ENCODE measurements around the gene KIF26A.

Gene KIF26A

GRCh38 chr14:104135904-104136471 is 2.4 kb upstream of the KIF26A start:
- DNase-seq (ENCODE audit: low spot score in 2 of 2) = no peak
- in situ Hi-C loops (cut with MboI; ENCODE audit: low sequenced_read_pairs) = no loop called here
- Histone ChIP-seq H3K4me3 (peak overlapping the region; percentile 14), H3K4me1 (peaks cover 9% of the 10 kb centered on the region), H3K9me3 (no peaks in the 10 kb centered on the region), H3K27me3 (ENCODE audit: low read depth) (peaks cover 32% of the 10 kb centered on the region), H3K36me3 (replicated peaks) (no peaks in the 10 kb centered on the region)

GRCh38 chr14:104136472-104137296 is 1.7 kb upstream of the KIF26A start:
- peaks cover 9% of the 10 kb centered on the region for H3K4me1 ChIP-seq
- H3K4me3 ChIP-seq = peak overlapping the region; percentile 14
- H3K27me3 ChIP-seq (ENCODE audit: low read depth) = peaks cover 32% of the 10 kb centered on the region
- in situ Hi-C loops (cut with MboI; ENCODE audit: low sequenced_read_pairs) = no loop called here
- no peaks in the 10 kb centered on the region for H3K9me3 ChIP-seq
- no peak for DNase-seq (ENCODE audit: low spot score in 2 of 2)
- no peaks in the 10 kb centered on the region for H3K36me3 ChIP-seq (replicated peaks)

- Histone ChIP-seq H3K27me3 (ENCODE audit: low read depth) (peaks cover 32% of the 10 kb centered on the region), H3K4me3 (peak overlapping the region; percentile 55), H3K4me1 (peaks cover 9% of the 10 kb centered on the region), H3K36me3 (replicated peaks) (no peaks in the 10 kb centered on the region), H3K9me3 (no peaks in the 10 kb centered on the region)
- peak; percentile 49 to 80 for DNase-seq (ENCODE audit: low spot score in 2 of 2)
- in situ Hi-C loops (cut with MboI; ENCODE audit: low sequenced_read_pairs) = no loop called here
These were observed 890 bp upstream of the KIF26A start for GRCh38 chr14:104137297-104138097.

GRCh38 chr14:104138718-104139459 is 502 bp downstream of the KIF26A start:
- peak overlapping the region; percentile 55 for H3K4me3 ChIP-seq
- no peaks in the 10 kb centered on the region for H3K9me3 ChIP-seq
- H3K36me3 ChIP-seq (replicated peaks) = no peaks in the 10 kb centered on the region
- peaks cover 9% of the 10 kb centered on the region for H3K4me1 ChIP-seq
- in situ Hi-C loops (cut with MboI; ENCODE audit: low sequenced_read_pairs) = no loop called here
- DNase-seq (ENCODE audit: low spot score in 2 of 2) = peak in 1 of 2 experiments; percentile 32
- H3K27me3 ChIP-seq (ENCODE audit: low read depth) = peaks cover 29% of the 10 kb centered on the region

DNA sequence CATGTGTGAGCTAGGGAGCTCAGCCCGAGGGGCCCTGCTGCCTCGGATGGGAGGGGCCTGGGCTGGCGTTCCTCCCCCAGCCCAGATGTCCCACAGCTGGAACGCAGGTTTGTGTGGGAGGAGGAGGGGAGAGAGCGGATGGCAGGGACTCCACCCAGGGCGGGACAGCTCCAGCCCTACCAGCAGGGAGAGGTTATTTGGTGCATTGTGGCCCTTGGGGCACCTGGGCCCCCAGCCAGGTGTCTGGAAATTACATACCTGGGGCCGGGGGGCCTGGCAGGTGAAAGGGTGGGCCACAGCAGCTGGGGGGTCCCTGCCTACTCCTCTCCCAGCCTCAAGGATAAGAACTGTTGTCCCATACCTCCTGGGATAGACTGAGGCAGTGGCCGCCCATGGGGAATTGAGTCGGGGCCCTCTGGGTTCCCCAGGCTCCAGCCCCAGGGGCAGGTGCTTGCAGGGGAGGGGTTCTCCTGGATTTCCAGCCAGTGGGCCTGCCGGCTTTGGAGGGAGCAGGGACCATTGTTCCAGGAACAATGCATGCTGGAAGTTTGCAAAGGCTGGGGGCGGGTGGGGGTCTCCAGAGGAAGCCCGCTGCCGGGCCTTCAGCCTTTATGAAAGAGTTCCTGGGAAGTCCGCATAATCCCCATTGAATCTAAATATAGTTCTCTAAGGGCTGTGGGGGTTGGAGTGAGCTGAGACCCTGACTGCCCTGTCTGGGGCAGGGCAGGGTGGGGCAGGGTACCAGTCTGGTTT is 1.2 kb downstream of the KIF26A start:
- H3K9me3 ChIP-seq = no peaks in the 10 kb centered on the region
- H3K4me1 ChIP-seq = peaks cover 9% of the 10 kb centered on the region
- in situ Hi-C loops (cut with MboI; ENCODE audit: low sequenced_read_pairs) = no loop called here
- no peaks in the 10 kb centered on the region for H3K36me3 ChIP-seq (replicated peaks)
- peak overlapping the region; percentile 55 for H3K4me3 ChIP-seq
- peaks cover 23% of the 10 kb centered on the region for H3K27me3 ChIP-seq (ENCODE audit: low read depth)
- peak; percentile 47 to 69 for DNase-seq (ENCODE audit: low spot score in 2 of 2)

DNA sequence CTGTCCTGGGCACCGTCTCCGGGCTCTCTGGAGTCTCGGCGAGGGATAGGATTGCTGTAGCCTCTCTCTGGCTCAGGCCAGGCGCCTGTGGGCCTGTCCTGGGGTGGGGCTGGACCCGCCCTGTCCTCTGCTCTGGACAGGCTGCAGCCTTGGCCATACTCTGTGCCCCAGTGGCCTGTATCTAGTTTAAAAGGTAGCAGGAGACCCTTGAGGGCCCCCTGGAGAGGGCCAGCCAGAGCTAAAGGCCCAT is 1.8 kb downstream of the KIF26A start:
- H3K36me3 ChIP-seq (replicated peaks) = no peaks in the 10 kb centered on the region
- in situ Hi-C loops (cut with MboI; ENCODE audit: low sequenced_read_pairs) = no loop called here
- no peaks in the 10 kb centered on the region for H3K9me3 ChIP-seq
- H3K4me1 ChIP-seq = peaks cover 9% of the 10 kb centered on the region
- H3K4me3 ChIP-seq = peak overlapping the region; percentile 55
- no peak for DNase-seq (ENCODE audit: low spot score in 2 of 2)
- peaks cover 18% of the 10 kb centered on the region for H3K27me3 ChIP-seq (ENCODE audit: low read depth)

DNA sequence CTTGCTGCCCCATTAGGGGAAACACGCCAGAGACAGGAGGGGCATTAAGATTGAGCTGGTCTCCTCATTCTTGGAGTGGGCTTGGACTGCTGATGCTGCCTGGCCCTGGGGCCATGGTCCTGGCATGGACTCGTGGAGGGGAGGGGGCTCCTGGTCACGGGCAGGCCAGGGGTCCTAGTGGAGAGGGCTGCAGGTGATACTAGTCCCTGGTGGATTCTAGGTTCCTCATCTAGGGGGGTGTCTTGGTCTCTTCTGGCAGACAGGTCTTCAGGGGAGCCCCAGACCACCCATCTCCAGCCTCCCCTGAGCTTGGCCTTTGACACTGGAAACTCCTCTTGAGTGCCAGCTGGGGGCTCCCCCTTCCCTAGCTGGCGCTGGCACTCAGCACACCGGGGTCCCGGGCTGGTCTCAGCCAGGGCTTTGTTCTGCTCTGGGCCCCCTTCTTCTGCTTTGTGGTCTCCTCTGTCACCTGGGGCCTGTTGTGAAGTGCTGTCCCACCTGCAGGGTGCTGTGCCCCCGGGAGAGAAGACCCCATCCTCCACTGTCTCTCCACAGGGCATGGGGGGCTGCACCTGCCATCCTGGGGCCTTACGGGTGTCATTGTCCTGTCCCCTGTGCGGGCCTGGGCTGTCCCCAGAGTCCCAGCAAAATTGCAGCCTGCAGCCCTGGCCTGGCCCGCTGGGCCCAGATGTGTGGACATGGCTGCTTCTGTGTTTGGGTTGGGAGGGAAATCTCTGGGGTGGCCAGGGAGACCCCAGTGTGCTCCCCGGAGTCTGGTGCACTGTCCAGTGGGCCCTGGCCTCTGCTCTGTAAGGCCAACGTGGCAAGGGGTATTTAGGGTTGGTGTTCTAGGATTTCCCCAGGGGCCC is 2.3 kb downstream of the KIF26A start:
- peak overlapping the region; percentile 55 for H3K4me3 ChIP-seq
- DNase-seq (ENCODE audit: low spot score in 2 of 2) = peak in 1 of 2 experiments; percentile 5
- H3K27me3 ChIP-seq (ENCODE audit: low read depth) = peaks cover 12% of the 10 kb centered on the region
- H3K9me3 ChIP-seq = no peaks in the 10 kb centered on the region
- H3K36me3 ChIP-seq (replicated peaks) = no peaks in the 10 kb centered on the region
- H3K4me1 ChIP-seq = peaks cover 9% of the 10 kb centered on the region
- in situ Hi-C loops (cut with MboI; ENCODE audit: low sequenced_read_pairs) = no loop called here

- DNase-seq (ENCODE audit: low spot score in 2 of 2) = no peak
- H3K4me3 ChIP-seq = no peak overlapping the region
- in situ Hi-C loops (cut with MboI; ENCODE audit: low sequenced_read_pairs) = no loop called here
- no peaks in the 10 kb centered on the region for H3K36me3 ChIP-seq (replicated peaks)
- H3K27me3 ChIP-seq (ENCODE audit: low read depth) = peaks cover 7% of the 10 kb centered on the region
- H3K4me1 ChIP-seq = peaks cover 9% of the 10 kb centered on the region
- no peaks in the 10 kb centered on the region for H3K9me3 ChIP-seq
These were observed 3.3 kb downstream of the KIF26A start for GRCh38 chr14:104141621-104142091.

- in situ Hi-C loops (cut with MboI; ENCODE audit: low sequenced_read_pairs) = no loop called here
- H3K27me3 ChIP-seq (ENCODE audit: low read depth) = no peaks in the 10 kb centered on the region
- H3K4me1 ChIP-seq = peaks cover 9% of the 10 kb centered on the region
These were observed 4.0 kb downstream of the KIF26A start for GRCh38 chr14:104142136-104142945.

DNA sequence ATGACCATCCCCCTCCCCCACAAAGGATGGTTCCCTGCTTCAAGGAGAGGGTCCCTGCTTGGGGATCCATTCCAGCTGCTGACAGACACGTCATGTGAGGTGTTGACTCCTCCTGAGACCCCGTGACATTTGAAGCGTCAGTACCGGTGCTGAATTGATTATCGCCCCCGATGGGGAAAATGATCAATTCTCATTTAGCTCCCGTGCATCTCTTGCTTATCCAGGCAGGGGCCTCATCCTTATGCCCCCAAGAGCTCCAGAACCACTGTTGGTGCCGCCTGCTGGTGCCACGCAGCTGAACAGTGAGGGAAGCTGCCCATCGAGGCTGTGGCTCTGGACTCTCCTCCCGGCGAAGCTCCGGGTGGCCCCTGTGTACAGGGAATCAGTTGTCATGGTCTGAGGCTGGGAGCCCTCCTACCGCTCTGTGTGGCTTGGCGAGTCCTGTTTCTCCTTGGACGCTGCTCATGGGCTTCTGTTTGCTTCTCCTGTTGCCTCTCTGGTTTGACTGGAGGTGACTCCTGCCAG is 4.6 kb downstream of the KIF26A start:
- Histone ChIP-seq H3K9me3 (no peaks in the 10 kb centered on the region), H3K4me1 (peaks cover 6% of the 10 kb centered on the region), H3K4me3 (no peak overlapping the region), H3K36me3 (replicated peaks) (no peaks in the 10 kb centered on the region), H3K27me3 (ENCODE audit: low read depth) (no peaks in the 10 kb centered on the region)
- DNase-seq (ENCODE audit: low spot score in 2 of 2) = peak in 1 of 2 experiments; percentile 6
- in situ Hi-C loops (cut with MboI; ENCODE audit: low sequenced_read_pairs) = no loop called here

More at GRCh38 chr14:104142136-104142945, 4.0 kb downstream of the KIF26A start:
- Histone ChIP-seq H3K4me3 (no peak overlapping the region), H3K9me3 (no peaks in the 10 kb centered on the region), H3K36me3 (replicated peaks) (no peaks in the 10 kb centered on the region)
- DNase-seq (ENCODE audit: low spot score in 2 of 2) = peak in 1 of 2 experiments; percentile 5

- Histone ChIP-seq H3K4me1 (peaks cover 5% of the 10 kb centered on the region; the same call in 1 of the 2 replicates), H3K4me3 (no peak overlapping the region), H3K36me3 (replicated peaks) (no peaks in the 10 kb centered on the region), H3K27me3 (ENCODE audit: low read depth) (no peaks in the 10 kb centered on the region), H3K9me3 (no peaks in the 10 kb centered on the region)
- DNase-seq (ENCODE audit: low spot score in 2 of 2) = no peak
- in situ Hi-C loops (cut with MboI; ENCODE audit: low sequenced_read_pairs) = no loop called here
These were observed 5.4 kb downstream of the KIF26A start for GRCh38 chr14:104143521-104144452.
